HEK293 (cell line): Measurements from ENCODE around the gene APOE.

Experiments
- CTCF ChIA-PET: fragments of 350-600 bp; formaldehyde crosslinking; extraction: SDS; loops from one replicate; lab custom pipeline; 2021; ENCODE audit warnings: antibody characterized with exemption; lab: Yijun Ruan, JAX
- POLR2A ChIA-PET: fragments of 300-600 bp; formaldehyde crosslinking; extraction: SDS; loops from one replicate; lab custom pipeline; 2020; ENCODE audit warnings: antibody characterized with exemption, inconsistent platforms; lab: Yijun Ruan, JAX
- H3K27ac ChIP-seq: fragments of 200-500 bp; sonication (Bioruptor generic); 2 replicates; pipeline ENCODE4 v1.5.1; 2014; ENCODE audit warnings: low read depth, low read length, control low read depth, inconsistent platforms; ENCODE audit errors: extremely low read depth
- H3K36me3 ChIP-seq, 2 experiments: fragments of 200-500 bp in 1 of 2; sonication (Bioruptor generic) in 1 of 2; 1 replicate in 1 of 2; 2 replicates in 1 of 2; pipeline ENCODE4 v1.5.1; 2014 to 2017; ENCODE audit warnings: inconsistent platforms in 2 of 2, low read length in 2 of 2; ENCODE audit not compliant: control insufficient read depth in 2 of 2, insufficient read depth in 1 of 2
- H3K4me1 ChIP-seq: fragments of 200-500 bp; sonication (Bioruptor generic); 2 replicates; pipeline ENCODE4 v1.5.1; 2014; ENCODE audit warnings: mild to moderate bottlenecking, low read length, inconsistent platforms; ENCODE audit not compliant: control insufficient read depth, insufficient read depth
- H3K4me3 ChIP-seq: 2 replicates; pipeline ENCODE4 v1.5.1; 2011; ENCODE audit warnings: low read depth, mild to moderate bottlenecking, control low read depth, low read length, moderate library complexity
- H3K9me3 ChIP-seq: fragments of 200-500 bp; sonication (Bioruptor generic); 2 replicates; pipeline ENCODE4 v1.5.1; 2014; ENCODE audit warnings: low read depth, low read length, inconsistent platforms; ENCODE audit not compliant: control insufficient read depth, insufficient read depth
- ZBTB8A ChIP-seq: fragments of 450-650 bp; formaldehyde crosslinking; IDR thresholded peaks from 2 replicates; pipeline ENCODE4 v1.5.1; 2016; ENCODE audit warnings: missing biosample characterization, missing genetic modification characterization
- ZIC2 ChIP-seq: fragments of 450-650 bp; formaldehyde crosslinking; IDR thresholded peaks from 2 replicates; pipeline ENCODE4 v1.5.1; 2016; ENCODE audit warnings: missing biosample characterization, missing genetic modification characterization
- ZNF335 ChIP-seq: fragments of 450-650 bp; formaldehyde crosslinking; conservative IDR thresholded peaks from 2 replicates; pipeline ENCODE4 v1.5.1; 2016; ENCODE audit warnings: missing biosample characterization, missing genetic modification characterization
- ZNF571 ChIP-seq: fragments of 450-650 bp; formaldehyde crosslinking; IDR thresholded peaks from 2 replicates; pipeline ENCODE4 v1.5.0; 2017; ENCODE audit warnings: missing biosample characterization, missing genetic modification characterization
- ZSCAN23 ChIP-seq: fragments of 450-650 bp; formaldehyde crosslinking; IDR thresholded peaks from 2 replicates; pipeline ENCODE4 v1.5.1; 2016; ENCODE audit warnings: missing biosample characterization, missing genetic modification characterization

Gene APOE

GRCh38 chr19:44958090-44958489 lies 52.5 kb downstream of the APOE start:
- H3K36me3 ChIP-seq, result peaks cover 26 to 46% of the 10 kb centered on the region in 2 experiments
- H3K4me1 ChIP-seq, result peaks cover 13% of the 10 kb centered on the region
- ChIA-PET CTCF (interaction anchor here (0.7 kb wide), 1 partner anchor 21 kb away, joined by 4 read pairs; no protein-coding TSS in a partner anchor), POLR2A (interaction anchor here (1.5 kb wide), 1 partner anchor 44 kb away, joined by 4 read pairs; no protein-coding TSS in a partner anchor)
- TF ChIP-seq ZIC2, result no peak
- TF ChIP-seq ZNF335 (tag by site-specific recombination), result peak; percentile 81
- 0 out of 2 replicates have a peak, but pooled peaks have one; percentile 30 for TF ChIP-seq ZBTB8A (tag by site-specific recombination)
- no peak for TF ChIP-seq ZNF571
- no peak for TF ChIP-seq ZSCAN23
- H3K27ac ChIP-seq, result no peak overlapping the region
- H3K4me3 ChIP-seq, result no peak overlapping the region
- H3K9me3 ChIP-seq, result no peaks in the 10 kb centered on the region
